H1 (cell line): ENCODE data around the gene MATN4. TPM values are rescaled to one million over a fixed set of nuclear protein-coding genes. Genes with fewer than 3 reads are reported as not detected.

Experiments
- CTCF ChIA-PET: fragments of 300-600 bp; sonication (Branson Sonifier 250); formaldehyde crosslinking; loops from one replicate; lab custom pipeline; 2021; ENCODE audit not compliant: partially characterized antibody; lab: Charles Lee
- POLR2A ChIA-PET: fragments of 300-600 bp; sonication (Branson Sonifier 250); formaldehyde crosslinking; loops from one replicate; lab custom pipeline; 2021; ENCODE audit warnings: inconsistent platforms; ENCODE audit not compliant: partially characterized antibody; lab: Charles Lee
- DNase-seq, 2 experiments: peaks; one replicate each; pipeline versions ENCODE4 v3.0.0 to v3.0.0-alpha.2; 2010 to 2022; ENCODE audit warnings: low spot score in 2 of 2, low read depth in 1 of 2, mixed read lengths in 1 of 2
- FAIRE-seq: peaks from 2 replicates; lab custom pipeline; 2011; peaks lifted over from hg19 to GRCh38; lab: Jason Lieb, UNC
- H2AFZ ChIP-seq: 2 replicates; pipeline ENCODE4 v1.8.1; 2012; ENCODE audit warnings: low read length, inconsistent platforms
- H2AK5ac ChIP-seq: 2 replicates; pipeline ENCODE4 v1.6.1; 2013; ENCODE audit warnings: low read depth, low read length
- H2BK120ac ChIP-seq: replicated peaks from 2 replicates; pipeline ENCODE3; 2013; ENCODE audit warnings: low read depth, low read length, inconsistent platforms
- H2BK12ac ChIP-seq: 2 replicates; pipeline ENCODE4 v1.6.1; 2013; ENCODE audit warnings: low read depth, low read length
- H2BK15ac ChIP-seq: 2 replicates; pipeline ENCODE4 v1.6.1; 2013; ENCODE audit warnings: low read length
- H2BK20ac ChIP-seq: 2 replicates; pipeline ENCODE4 v1.6.1; 2013; ENCODE audit warnings: low read length
- H2BK5ac ChIP-seq: 2 replicates; pipeline ENCODE4 v1.6.1; 2013; ENCODE audit warnings: low read depth, low read length
- H3K14ac ChIP-seq: 2 replicates; pipeline ENCODE4 v1.6.1; 2013; ENCODE audit warnings: inconsistent platforms; ENCODE audit not compliant: insufficient read length
- H3K18ac ChIP-seq: 2 replicates; pipeline ENCODE4 v1.6.1; 2013; ENCODE audit warnings: low read length; ENCODE audit errors: extremely low read depth
- H3K23ac ChIP-seq: 2 replicates; pipeline ENCODE4 v1.6.1; 2013; ENCODE audit warnings: inconsistent platforms; ENCODE audit not compliant: insufficient read length
- H3K23me2 ChIP-seq: 2 replicates; pipeline ENCODE4 v1.6.1; 2013; ENCODE audit warnings: low read depth, low read length
- H3K27ac ChIP-seq: 2 replicates; pipeline ENCODE4 v1.6.1; 2011; ENCODE audit warnings: low read depth, low read length, inconsistent platforms
- H3K27me3 ChIP-seq, 4 experiments: replicated peaks in 1 of 4; 1 replicate in 1 of 4; 2 replicates in 3 of 4; pipeline versions ENCODE4 v1.6.1 to v1.8.1; 2011 to 2013; ENCODE audit warnings: low read length in 3 of 4, mild to moderate bottlenecking in 3 of 4, inconsistent platforms in 2 of 4, mixed read lengths in 2 of 4, moderate library complexity in 1 of 4; ENCODE audit not compliant: control insufficient read depth in 3 of 4, insufficient read depth in 3 of 4; ENCODE audit errors: extremely low read depth in 1 of 4
- H3K36me3 ChIP-seq, 4 experiments: 2 replicates each; pipeline versions ENCODE4 v1.6.1 to v1.8.1; 2011 to 2013; ENCODE audit warnings: mild to moderate bottlenecking in 4 of 4, low read length in 3 of 4, moderate library complexity in 2 of 4, control low read depth in 1 of 4, inconsistent platforms in 1 of 4; ENCODE audit not compliant: insufficient read depth in 4 of 4, control insufficient read depth in 2 of 4
- H3K4ac ChIP-seq: replicated peaks from 2 replicates; pipeline ENCODE3; 2013; ENCODE audit warnings: low read length, low read depth, mixed read lengths, inconsistent platforms; ENCODE audit not compliant: insufficient read length
- H3K4me1 ChIP-seq, 4 experiments: replicated peaks in 1 of 4; 1 replicate in 1 of 4; 2 replicates in 3 of 4; pipeline versions ENCODE4 v1.6.1 to v1.8.1; 2011 to 2013; ENCODE audit warnings: low read length in 3 of 4, inconsistent platforms in 2 of 4, mixed read lengths in 1 of 4; ENCODE audit not compliant: insufficient read depth in 4 of 4, control insufficient read depth in 3 of 4
- H3K4me2 ChIP-seq, 2 experiments: 2 replicates each; pipeline versions ENCODE4 v1.6.1 to v1.8.1; 2011 to 2013; ENCODE audit warnings: low read depth in 2 of 2, low read length in 2 of 2, control low read depth in 1 of 2, inconsistent platforms in 1 of 2, mild to moderate bottlenecking in 1 of 2; ENCODE audit not compliant: insufficient read depth in 1 of 2
- H3K4me3 ChIP-seq, 4 experiments: fragments of 200-600, 300-600 bp in 1 of 4; sonication (generic), shearing (Covaris generic), sonication (Bioruptor Twin) in 1 of 4; 2 replicates each; pipeline versions ENCODE4 v1.5.1 to v1.8.1; 2011 to 2016; ENCODE audit warnings: low read length in 4 of 4, low read depth in 3 of 4, control low read depth in 2 of 4, inconsistent platforms in 2 of 4, mild to moderate bottlenecking in 2 of 4, mixed read lengths in 1 of 4, moderate library complexity in 1 of 4; ENCODE audit not compliant: insufficient read depth in 2 of 4; ENCODE audit errors: extremely low read depth in 1 of 4
- H3K56ac ChIP-seq: replicated peaks from 2 replicates; pipeline ENCODE3; 2013; ENCODE audit warnings: low read depth, mild to moderate bottlenecking, mixed read lengths, low read length, inconsistent platforms; ENCODE audit not compliant: insufficient read length
- H3K79me1 ChIP-seq: 2 replicates; pipeline ENCODE4 v1.6.1; 2013; ENCODE audit warnings: low read depth, low read length, control low read depth
- H3K79me2 ChIP-seq, 2 experiments: 2 replicates each; pipeline versions ENCODE4 v1.6.1 to v1.8.1; 2012 to 2013; ENCODE audit warnings: low read length in 2 of 2, mild to moderate bottlenecking in 2 of 2, inconsistent platforms in 1 of 2; ENCODE audit not compliant: insufficient read depth in 2 of 2, control insufficient read depth in 1 of 2
- H3K9ac ChIP-seq, 4 experiments: replicated peaks in 1 of 4; 1 replicate in 1 of 4; 2 replicates in 3 of 4; pipeline versions ENCODE4 v1.6.1 to v1.8.1; 2011 to 2013; ENCODE audit warnings: low read depth in 3 of 4, low read length in 3 of 4, control low read depth in 2 of 4, mild to moderate bottlenecking in 2 of 4, moderate library complexity in 2 of 4, inconsistent platforms in 1 of 4; ENCODE audit errors: extremely low read depth in 1 of 4
- H3K9me3 ChIP-seq, 2 experiments: 2 replicates each; pipeline versions ENCODE4 v1.6.1 to v1.8.1; 2012 to 2013; ENCODE audit warnings: mild to moderate bottlenecking in 2 of 2, moderate library complexity in 2 of 2, control low read depth in 1 of 2, inconsistent platforms in 1 of 2, low read depth in 1 of 2, low read length in 1 of 2, mixed read lengths in 1 of 2; ENCODE audit not compliant: insufficient read depth in 2 of 2
- H4K20me1 ChIP-seq, 2 experiments: replicated peaks in 1 of 2; 2 replicates each; pipeline versions ENCODE3 to v1.8.1; 2011 to 2013; ENCODE audit warnings: inconsistent platforms in 2 of 2, low read length in 2 of 2, mild to moderate bottlenecking in 1 of 2; ENCODE audit not compliant: insufficient read depth in 2 of 2, control insufficient read depth in 1 of 2
- H4K5ac ChIP-seq: 2 replicates; pipeline ENCODE4 v1.6.1; 2013; ENCODE audit warnings: low read length, low read depth, mixed read lengths, inconsistent platforms; ENCODE audit not compliant: insufficient read length
- H4K8ac ChIP-seq: 2 replicates; pipeline ENCODE4 v1.8.0; 2013; ENCODE audit warnings: mild to moderate bottlenecking, moderate library complexity, low read length, inconsistent platforms; ENCODE audit not compliant: insufficient read depth; ENCODE audit errors: extremely low read depth
- H4K91ac ChIP-seq: replicated peaks from 2 replicates; pipeline ENCODE3; 2013; ENCODE audit warnings: low read length, mixed read lengths, inconsistent platforms; ENCODE audit not compliant: insufficient read length
- BACH1 ChIP-seq: IDR thresholded peaks from 2 replicates; pipeline ENCODE4 v1.6.1; 2012; ENCODE audit warnings: low read length, improper control_type of control experiment
- BRCA1 ChIP-seq: IDR thresholded peaks from 2 replicates; pipeline ENCODE4 v1.6.1; 2012; ENCODE audit warnings: low read depth, low read length, improper control_type of control experiment
- CBX8 ChIP-seq: fragments of 300-800, 300-1000 bp; sonication (generic); IDR thresholded peaks from 2 replicates; pipeline ENCODE4 v1.7.1; 2016; ENCODE audit warnings: low read depth, low read length, borderline replicate concordance
- CHD1 ChIP-seq: IDR thresholded peaks from 2 replicates; pipeline ENCODE4 v1.6.1; 2012; ENCODE audit warnings: low read depth, low read length, improper control_type of control experiment
- CTBP2 ChIP-seq: IDR thresholded peaks from 2 replicates; pipeline ENCODE4 v1.7.0; 2011; ENCODE audit warnings: borderline replicate concordance, mild to moderate bottlenecking, moderate library complexity, mixed read lengths, low read length; ENCODE audit not compliant: insufficient read depth, insufficient read length
- EZH2 ChIP-seq: fragments of 200-600 bp; sonication (generic); IDR thresholded peaks from 2 replicates; pipeline ENCODE4 v1.7.1; 2012; ENCODE audit warnings: low read depth, mild to moderate bottlenecking, moderate library complexity, low read length, inconsistent platforms; ENCODE audit not compliant: severe bottlenecking
- HDAC2 ChIP-seq, 2 experiments: fragments of 300-600 bp in 1 of 2; sonication (generic) in 1 of 2; IDR thresholded peaks; 2 replicates each; pipeline ENCODE4 v1.6.1; 2011 to 2012; ENCODE audit warnings: low read depth in 2 of 2, low read length in 2 of 2, mild to moderate bottlenecking in 2 of 2, moderate library complexity in 2 of 2, borderline replicate concordance in 1 of 2, inconsistent platforms in 1 of 2
- JUN ChIP-seq: IDR thresholded peaks from 2 replicates; pipeline ENCODE4 v1.6.1; 2011; ENCODE audit warnings: low read depth, mild to moderate bottlenecking, improper control_type of control experiment, low read length
- KDM4A ChIP-seq: IDR thresholded peaks from one replicate; pipeline ENCODE4 v1.7.1; 2012; ENCODE audit warnings: low read depth, mild to moderate bottlenecking, moderate library complexity, low read length, inconsistent platforms; ENCODE audit not compliant: severe bottlenecking
- RAD21 ChIP-seq, 2 experiments: IDR thresholded peaks in 1 of 2; conservative IDR thresholded peaks in 1 of 2; 2 replicates each; pipeline ENCODE4 v1.6.1; 2011; ENCODE audit warnings: low read depth in 2 of 2, low read length in 2 of 2, improper control_type of control experiment in 1 of 2, inconsistent platforms in 1 of 2, mild to moderate bottlenecking in 1 of 2, moderate library complexity in 1 of 2
- SP2 ChIP-seq: IDR thresholded peaks from 2 replicates; pipeline ENCODE4 v1.6.1; 2012; ENCODE audit warnings: mild to moderate bottlenecking, low read length, inconsistent platforms
- SUZ12 ChIP-seq: fragments of 200-600 bp; sonication (generic); IDR thresholded peaks from 2 replicates; pipeline ENCODE4 v1.6.1; 2012; ENCODE audit warnings: mild to moderate bottlenecking, inconsistent platforms, low read length, moderate library complexity, mixed read lengths
- TAF1 ChIP-seq: IDR thresholded peaks from 2 replicates; pipeline ENCODE4 v1.6.1; 2011; ENCODE audit warnings: mild to moderate bottlenecking, low read depth, low read length
- TBP ChIP-seq: IDR thresholded peaks from 2 replicates; pipeline ENCODE4 v1.6.1; 2011; ENCODE audit warnings: low read depth, low read length, improper control_type of control experiment
- WGBS, 2 experiments: shearing (Covaris generic) in 1 of 2; methylation state at CpG; one replicate each; pipeline versions ENCODE4 v1.1.6 to v1.1.7; 2013 to 2015; ENCODE audit warnings: low lambda C conversion rate in 2 of 2, mixed read lengths in 2 of 2, inconsistent platforms in 1 of 2, low coverage in 1 of 2, missing lambda C conversion rate in 1 of 2; ENCODE audit not compliant: insufficient replicate concordance in 2 of 2, insufficient coverage in 1 of 2, insufficient read length in 1 of 2; ENCODE audit errors: extremely low coverage in 1 of 2, missing lambda C conversion rate in 1 of 2; 5-methylcytosine and 5-hydroxymethylcytosine counted together
- polyA plus RNA-seq, 7 experiments: library from polyadenylated mRNA; depleted of rRNA in 3 of 7; stranded (reverse) in 5 of 7; unstranded in 2 of 7; fragments of >200 nt in 5 of 7; fragments of 200-250 nt in 2 of 7; gene quantifications; 1 replicate in 5 of 7; 2 replicates in 1 of 7; 4 replicates in 1 of 7; pipeline versions ENCODE4 v1.2.1 to v1.2.3, GENCODE V29; 2011 to 2013; ENCODE audit warnings: missing spikeins in 2 of 7, mixed read lengths in 2 of 7
- total RNA-seq: library from RNA; stranded (reverse); fragmentation: NEBNext Ultra II Directional; extraction: Animal tissue kit (Norgen Biotek cat#: 25700); gene quantifications from 2 replicates; pipeline ENCODE4 v1.2.1, GENCODE V29; 2021

Gene MATN4
- total and polyA plus RNA-seq, 2 of the 8 experiments (the other 6 are each of a cell fraction or from before 2014, with no cell fraction given): 2.1 to 4.4 TPM

DNA sequence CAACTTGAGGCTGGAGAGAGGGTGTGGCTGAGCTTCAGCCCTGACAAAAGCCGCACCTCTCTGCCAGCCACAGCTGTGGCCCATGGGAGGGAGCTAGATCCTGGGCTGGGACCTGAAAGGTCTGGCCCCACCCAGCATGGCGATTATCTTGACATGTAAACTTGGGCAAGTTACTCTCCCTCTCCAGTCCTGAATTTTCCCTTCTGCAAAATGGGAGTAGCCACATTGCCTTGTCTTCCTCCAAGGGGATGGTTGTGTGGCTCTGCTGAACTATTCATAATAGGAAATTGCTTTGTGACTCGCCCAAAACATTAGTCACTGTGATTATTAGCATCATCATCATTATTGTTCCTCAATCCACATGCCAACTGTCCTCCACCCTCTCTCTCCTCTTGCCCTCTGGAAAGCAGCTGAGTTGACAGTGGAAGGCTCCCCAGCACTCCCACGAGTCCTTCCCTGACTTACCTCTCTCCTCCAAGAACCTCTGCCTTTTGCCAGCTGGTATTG, 24.5 kb downstream of the MATN4 start:
- Histone ChIP-seq H3K4ac (no peak overlapping the region), H4K91ac (no peak overlapping the region), H2BK20ac (no peak overlapping the region), H2BK12ac (no peak overlapping the region), H4K8ac (no peak overlapping the region), H3K18ac (no peak overlapping the region), H4K20me1 (no peaks in the 10 kb centered on the region), H3K27me3 (no peaks in the 10 kb centered on the region), H2AK5ac (no peak overlapping the region), H2BK15ac (no peak overlapping the region), H3K27ac (no peak overlapping the region), H2BK5ac (no peak overlapping the region), H3K36me3 (no peaks in the 10 kb centered on the region), H3K79me2 (no peaks in the 10 kb centered on the region), H4K5ac (no peak overlapping the region), H3K9ac (no peak overlapping the region), H3K23me2 (peaks cover 4% of the 10 kb centered on the region; the same call in 1 of the 2 replicates), H3K79me1 (no peaks in the 10 kb centered on the region), H3K4me2 (no peak overlapping the region), H3K23ac (no peak overlapping the region), H2BK120ac (no peak overlapping the region), H3K14ac (no peak overlapping the region), H3K56ac (no peak overlapping the region), H2AFZ (no peak overlapping the region), H3K9me3 (no peaks in the 10 kb centered on the region), H3K4me3 (no peak overlapping the region), H3K4me1 (no peaks in the 10 kb centered on the region)
- POLR2A ChIA-PET: no interaction called here
- WGBS, 2 experiments: 72% methylated on average over 4 of the region's 4 CpGs; no CpG with 5 or more reads in 1 of the 2 experiments
- TF ChIP-seq TAF1 (no peak), CHD1 (no peak), HDAC2 (IDR thresholded peaks at IDR 0.05; ENCODE audit: borderline replicate concordance in 1 of 2, low read depth in 2 of 2, low read length in 2 of 2) (no peak), TBP (no peak), EZH2 (no peak), BACH1 (no peak), CTBP2 (no peak), BRCA1 (no peak), CBX8 (no peak), JUN (no peak), SP2 (no peak), SUZ12 (no peak), KDM4A (no peak), RAD21 (IDR thresholded peaks at IDR 0.05 in 1 of 2, conservative IDR thresholded peaks at IDR 0.05 in 1 of 2; ENCODE audit: low read depth in 2 of 2, low read length in 2 of 2) (no peak)
- FAIRE-seq (no peak), DNase-seq (no peak)
- CTCF ChIA-PET: interaction anchor here (1.2 to 5.5 kb wide), 4 partner anchors 8 to 189 kb away, joined by 3 to 28 read pairs (median 8); no protein-coding TSS in a partner anchor
